ENCODE results near the gene REXO5. TPM values are rescaled to one million over a fixed set of nuclear protein-coding genes. Genes with fewer than 3 reads are reported as not detected.

REXO5 gene
- total RNA-seq, 1 donor from 2014 or later, result 0.44 TPM

DNA sequence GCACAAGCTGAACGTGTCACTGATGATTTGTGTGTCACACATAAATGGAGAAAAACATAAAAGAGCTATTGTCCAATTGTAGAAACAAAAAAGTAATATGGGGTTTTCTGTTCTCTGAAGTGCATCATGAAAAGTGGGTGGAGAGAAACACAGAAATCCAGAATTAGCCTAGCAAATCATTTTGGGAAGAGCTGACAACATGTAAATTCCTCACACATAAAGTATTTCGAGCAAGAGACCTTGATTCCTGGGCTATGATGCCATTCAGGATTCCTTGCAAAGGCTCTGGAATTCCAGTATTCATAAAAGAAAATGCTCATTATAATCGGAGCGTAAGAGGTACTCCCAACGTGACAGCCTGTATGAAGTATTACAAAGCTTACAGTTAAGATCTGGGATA is 92.7 kb downstream of the REXO5 start:
- Mint-ChIP-seq H3K27me3 (no peaks in the 10 kb centered on the region), H3K36me3 (ENCODE audit: low read depth) (peaks cover 21% of the 10 kb centered on the region), H3K4me1 (peaks cover 48% of the 10 kb centered on the region), H3K27ac (peak overlapping the region; percentile 95), H3K4me3 (peak overlapping the region; percentile 91), H3K9me3 (no peaks in the 10 kb centered on the region)
- no peak for ATAC-seq (ENCODE audit: low read depth)
- POLR2A ChIA-PET, result interaction anchor here (2.4 kb wide), 1 partner anchor 25 kb away, joined by 21 read pairs; no protein-coding TSS in a partner anchor
- TF ChIP-seq, protein P1, sequence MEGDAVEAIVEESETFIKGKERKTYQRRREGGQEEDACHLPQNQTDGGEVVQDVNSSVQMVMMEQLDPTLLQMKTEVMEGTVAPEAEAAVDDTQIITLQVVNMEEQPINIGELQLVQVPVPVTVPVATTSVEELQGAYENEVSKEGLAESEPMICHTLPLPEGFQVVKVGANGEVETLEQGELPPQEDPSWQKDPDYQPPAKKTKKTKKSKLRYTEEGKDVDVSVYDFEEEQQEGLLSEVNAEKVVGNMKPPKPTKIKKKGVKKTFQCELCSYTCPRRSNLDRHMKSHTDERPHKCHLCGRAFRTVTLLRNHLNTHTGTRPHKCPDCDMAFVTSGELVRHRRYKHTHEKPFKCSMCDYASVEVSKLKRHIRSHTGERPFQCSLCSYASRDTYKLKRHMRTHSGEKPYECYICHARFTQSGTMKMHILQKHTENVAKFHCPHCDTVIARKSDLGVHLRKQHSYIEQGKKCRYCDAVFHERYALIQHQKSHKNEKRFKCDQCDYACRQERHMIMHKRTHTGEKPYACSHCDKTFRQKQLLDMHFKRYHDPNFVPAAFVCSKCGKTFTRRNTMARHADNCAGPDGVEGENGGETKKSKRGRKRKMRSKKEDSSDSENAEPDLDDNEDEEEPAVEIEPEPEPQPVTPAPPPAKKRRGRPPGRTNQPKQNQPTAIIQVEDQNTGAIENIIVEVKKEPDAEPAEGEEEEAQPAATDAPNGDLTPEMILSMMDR (IDR thresholded peaks at IDR 0.05), result no peak
- intact Hi-C loops (cut with micrococcal nuclease), result no loop called here
- CTCF ChIA-PET, result no interaction called here
- no peak for DNase-seq

Other genes with a start within 250 kb of the REXO5 start
- not detected in 2 replicates for gene ACSM2B, start 230.2 kb upstream of the REXO5 start, total RNA-seq
- gene ACSM1, start 108.8 kb upstream of the REXO5 start, total RNA-seq, result 0.44 and 0.60 TPM in 2 replicates
- gene THUMPD1, start 64.7 kb upstream of the REXO5 start, total RNA-seq, result 41.1 and 42.2 TPM in 2 replicates
- 12.8 and 13.6 TPM in 2 replicates for gene ACSM3, start 42.5 kb upstream of the REXO5 start, total RNA-seq
- 4.3 and 4.5 TPM in 2 replicates for gene ERI2, start 55 bp upstream of the REXO5 start, total RNA-seq
- gene DCUN1D3, start 93.8 kb downstream of the REXO5 start, total RNA-seq, result 4.1 and 4.7 TPM in 2 replicates
- 20.7 and 22.4 TPM in 2 replicates for gene LYRM1, start 94.2 kb downstream of the REXO5 start, total RNA-seq

Measured in activated B cell treated with CpG ODN at 0.5 μM for 24 hours (primary cell).